ENCODE results near the gene NUP133. TPM values are rescaled to one million over a fixed set of nuclear protein-coding genes. Genes with fewer than 3 reads are reported as not detected.
"Not testable (repeated sequence)": the region's sequence is repeated elsewhere in the genome, so short reads cannot be mapped to it uniquely, and the experiment has no call there.

Gene NUP133
- total RNA-seq, 1 experiment from 2014 or later, result 59.0 TPM

GRCh38 chr1:229425564-229426159 is 82.5 kb downstream of the NUP133 start:
- no TSS peak for BruUV-seq (replicated peaks)
- POLR2A ChIA-PET (ENCODE audit: low non-redundant PET), result no interaction called here
- TF ChIP-seq CTCF (conservative IDR thresholded peaks at IDR 0.05; ENCODE audit: low read depth, low read length), result no peak

GRCh38 chr1:229420765-229421164 is 87.4 kb downstream of the NUP133 start:
- CTCF ChIA-PET, result no interaction called here
- Histone ChIP-seq H3K36me3 (ENCODE audit: insufficient read depth, low read length, poor library complexity, severe bottlenecking) (no peaks in the 10 kb centered on the region), H3K4me3 (ENCODE audit: low read depth, low read length, poor library complexity, severe bottlenecking) (no peak overlapping the region), H3K4me1 (ENCODE audit: insufficient read depth, low read length, poor library complexity, severe bottlenecking) (no peaks in the 10 kb centered on the region), H3K9me3 (ENCODE audit: low read depth, low read length, poor library complexity, severe bottlenecking) (no peaks in the 10 kb centered on the region), H3K27ac (ENCODE audit: low read depth, low read length, poor library complexity, severe bottlenecking) (no peak overlapping the region), H3K27me3 (replicated peaks; ENCODE audit: insufficient read depth, low read depth, low read length, poor library complexity) (peaks cover 10% of the 10 kb centered on the region)
- no peak for DNase-seq (ENCODE audit: low spot score)
- POLR2A ChIA-PET (ENCODE audit: low non-redundant PET), result interaction anchor here (0.6 kb wide), 1 partner anchor 29 kb away, joined by 5 read pairs; no protein-coding TSS in a partner anchor
- intact Hi-C loops (cut with micrococcal nuclease; ENCODE audit: unreplicated experiment), result no loop called here
- BruUV-seq (replicated peaks), result no TSS peak
- TF ChIP-seq EZH2 (IDR thresholded peaks at IDR 0.05; ENCODE audit: borderline replicate concordance, low read depth, low read length, poor library complexity, severe bottlenecking), result no peak
- no peak for TF ChIP-seq CTCF (conservative IDR thresholded peaks at IDR 0.05; ENCODE audit: low read depth, low read length)

More at GRCh38 chr1:229425564-229426159, 82.5 kb downstream of the NUP133 start:
- peaks cover under 1% of the 10 kb centered on the region for H3K4me1 ChIP-seq (ENCODE audit: insufficient read depth, low read length, poor library complexity, severe bottlenecking)
- H3K9me3 ChIP-seq (ENCODE audit: low read depth, low read length, poor library complexity, severe bottlenecking), result no peaks in the 10 kb centered on the region
- peaks cover 42% of the 10 kb centered on the region for H3K27me3 ChIP-seq (replicated peaks; ENCODE audit: insufficient read depth, low read depth, low read length, poor library complexity)
- no peak for DNase-seq (ENCODE audit: low spot score)
- CTCF ChIA-PET, result no interaction called here
- intact Hi-C loops (cut with micrococcal nuclease; ENCODE audit: unreplicated experiment), result no loop called here
- H3K27ac ChIP-seq (ENCODE audit: low read depth, low read length, poor library complexity, severe bottlenecking), result no peak overlapping the region
- H3K36me3 ChIP-seq (ENCODE audit: insufficient read depth, low read length, poor library complexity, severe bottlenecking), result no peaks in the 10 kb centered on the region
- H3K4me3 ChIP-seq (ENCODE audit: low read depth, low read length, poor library complexity, severe bottlenecking), result no peak overlapping the region

- intact Hi-C loops (cut with micrococcal nuclease; ENCODE audit: unreplicated experiment), result no loop called here
- TF ChIP-seq EZH2 (IDR thresholded peaks at IDR 0.05; ENCODE audit: borderline replicate concordance, low read depth, low read length, poor library complexity, severe bottlenecking) (no peak), CTCF (conservative IDR thresholded peaks at IDR 0.05; ENCODE audit: low read depth, low read length) (no peak)
- DNase-seq (ENCODE audit: low spot score), result no peak
- no TSS peak for BruUV-seq (replicated peaks)
- Histone ChIP-seq H3K9me3 (ENCODE audit: low read depth, low read length, poor library complexity, severe bottlenecking) (no peaks in the 10 kb centered on the region), H3K27ac (ENCODE audit: low read depth, low read length, poor library complexity, severe bottlenecking) (no peak overlapping the region), H3K4me3 (ENCODE audit: low read depth, low read length, poor library complexity, severe bottlenecking) (no peak overlapping the region), H3K36me3 (ENCODE audit: insufficient read depth, low read length, poor library complexity, severe bottlenecking) (no peaks in the 10 kb centered on the region), H3K4me1 (ENCODE audit: insufficient read depth, low read length, poor library complexity, severe bottlenecking) (no peaks in the 10 kb centered on the region), H3K27me3 (replicated peaks; ENCODE audit: insufficient read depth, low read depth, low read length, poor library complexity) (peaks cover 7% of the 10 kb centered on the region)
- POLR2A ChIA-PET (ENCODE audit: low non-redundant PET), result no interaction called here
- CTCF ChIA-PET, result no interaction called here
Measured at GRCh38 chr1:229420224-229420623, 87.9 kb downstream of the NUP133 start.

- H3K4me3 ChIP-seq (ENCODE audit: low read depth, low read length, poor library complexity, severe bottlenecking); H3K27ac ChIP-seq (ENCODE audit: low read depth, low read length, poor library complexity, severe bottlenecking); CTCF ChIA-PET; H3K36me3 ChIP-seq (ENCODE audit: insufficient read depth, low read length, poor library complexity, severe bottlenecking); DNase-seq (ENCODE audit: low spot score); H3K4me1 ChIP-seq (ENCODE audit: insufficient read depth, low read length, poor library complexity, severe bottlenecking); POLR2A ChIA-PET (ENCODE audit: low non-redundant PET); intact Hi-C loops (cut with micrococcal nuclease; ENCODE audit: unreplicated experiment); H3K9me3 ChIP-seq (ENCODE audit: low read depth, low read length, poor library complexity, severe bottlenecking); BruUV-seq (replicated peaks); H3K27me3 ChIP-seq (replicated peaks; ENCODE audit: insufficient read depth, low read depth, low read length, poor library complexity): not testable (repeated sequence)
Measured at GRCh38 chr1:229418586-229418985, 89.6 kb downstream of the NUP133 start.

GRCh38 chr1:229412810-229413209 is 95.3 kb downstream of the NUP133 start:
- intact Hi-C loops (cut with micrococcal nuclease; ENCODE audit: unreplicated experiment); H3K27me3 ChIP-seq (replicated peaks; ENCODE audit: insufficient read depth, low read depth, low read length, poor library complexity); H3K9me3 ChIP-seq (ENCODE audit: low read depth, low read length, poor library complexity, severe bottlenecking); DNase-seq (ENCODE audit: low spot score); CTCF ChIA-PET; H3K36me3 ChIP-seq (ENCODE audit: insufficient read depth, low read length, poor library complexity, severe bottlenecking); POLR2A ChIA-PET (ENCODE audit: low non-redundant PET); H3K27ac ChIP-seq (ENCODE audit: low read depth, low read length, poor library complexity, severe bottlenecking); BruUV-seq (replicated peaks); H3K4me3 ChIP-seq (ENCODE audit: low read depth, low read length, poor library complexity, severe bottlenecking): not testable (repeated sequence)
- peaks cover 10% of the 10 kb centered on the region for H3K4me1 ChIP-seq (ENCODE audit: insufficient read depth, low read length, poor library complexity, severe bottlenecking)
